SK-N-MC (cell line): ENCODE measurements around the gene LCE3B.

Experiments used
- EZH2 ChIP-seq: fragments of 200-600 bp; sonication (generic); IDR thresholded peaks from one replicate; pipeline ENCODE4 v1.6.1; 2017; ENCODE audit warnings: antibody characterized with exemption
- FOXP2 ChIP-seq: optimal IDR thresholded peaks from 2 replicates; pipeline ENCODE3; 2011; ENCODE audit warnings: mild to moderate bottlenecking, moderate library complexity; ENCODE audit not compliant: insufficient read depth; ENCODE audit errors: extremely low read length, control extremely low read depth
- POLR2AphosphoS5 ChIP-seq: IDR thresholded peaks from 2 replicates; pipeline ENCODE4 v1.6.1; 2012; ENCODE audit warnings: mild to moderate bottlenecking, low read depth, low read length, borderline replicate concordance

GRCh38 chr1:152645146-152645545 is 31.5 kb downstream of the LCE3B start:
- TF ChIP-seq POLR2AphosphoS5 (no peak), EZH2 (no peak), FOXP2 (no peak)
